SK-N-SH (cell line): ENCODE measurements around the gene POU2F1. TPM values are rescaled to one million over a fixed set of nuclear protein-coding genes. Genes with fewer than 3 reads are reported as not detected.

Experiments
- CTCF ChIA-PET: fragments of 300-600, 350-600 bp; formaldehyde crosslinking; extraction: SDS; loops from one replicate; lab custom pipeline; 2021; lab: Yijun Ruan, JAX
- POLR2A ChIA-PET: fragments of 350-600 bp; sonication (Branson Sonifier 250); formaldehyde crosslinking; extraction: SDS; loops from one replicate; lab custom pipeline; 2020; ENCODE audit warnings: antibody characterized with exemption, inconsistent platforms; lab: Yijun Ruan, JAX
- DNase-seq: peaks from one replicate; pipeline ENCODE4 v3.0.0; 2012
- H2AFZ ChIP-seq: fragments of 200-600 bp; sonication (generic); 2 replicates; pipeline ENCODE4 v1.8.1; 2016; ENCODE audit warnings: antibody characterized with exemption, mild to moderate bottlenecking, low read depth
- H3F3A ChIP-seq: fragments of 200-600 bp; sonication (generic); replicated peaks from 2 replicates; pipeline ENCODE3; 2016; ENCODE audit warnings: antibody characterized with exemption, mild to moderate bottlenecking; ENCODE audit not compliant: insufficient read depth
- H3K27ac ChIP-seq, 2 experiments: fragments of 200-500 bp in 1 of 2; fragments of 200-600 bp in 1 of 2; sonication (Bioruptor generic) in 1 of 2; sonication (generic), shearing (Covaris generic) in 1 of 2; 2 replicates each; pipeline versions ENCODE4 v1.5.1 to v1.6.1; 2014 to 2016; ENCODE audit warnings: low read depth in 2 of 2, inconsistent platforms in 1 of 2, low read length in 1 of 2, mild to moderate bottlenecking in 1 of 2, mixed read lengths in 1 of 2
- H3K27me3 ChIP-seq: fragments of 200-600 bp; sonication (generic), shearing (Covaris generic); 2 replicates; pipeline ENCODE4 v1.6.1; 2016; ENCODE audit warnings: mixed run types; ENCODE audit not compliant: insufficient read depth
- H3K36me3 ChIP-seq, 2 experiments: fragments of 200-500 bp in 1 of 2; fragments of 200-600 bp in 1 of 2; sonication (Bioruptor generic) in 1 of 2; sonication (generic) in 1 of 2; replicated peaks in 1 of 2; 2 replicates each; pipeline versions ENCODE3 to v1.5.1; 2014 to 2016; ENCODE audit warnings: low read length in 1 of 2, mild to moderate bottlenecking in 1 of 2; ENCODE audit not compliant: insufficient read depth in 2 of 2, control insufficient read depth in 1 of 2
- H3K4me1 ChIP-seq, 2 experiments: fragments of 200-500 bp in 1 of 2; fragments of 200-600 bp in 1 of 2; sonication (Bioruptor generic) in 1 of 2; sonication (generic), shearing (Covaris generic) in 1 of 2; 2 replicates each; pipeline versions ENCODE4 v1.5.1 to v1.6.1; 2014 to 2016; ENCODE audit warnings: low read depth in 1 of 2, low read length in 1 of 2, mixed run types in 1 of 2; ENCODE audit not compliant: insufficient read depth in 2 of 2, control insufficient read depth in 1 of 2
- H3K4me2 ChIP-seq: fragments of 200-600 bp; sonication (generic), shearing (Covaris generic); 2 replicates; pipeline ENCODE4 v1.6.1; 2017; ENCODE audit warnings: mixed run types
- H3K4me3 ChIP-seq, 2 experiments: fragments of 200-500 bp in 1 of 2; fragments of 200-600 bp in 1 of 2; sonication (Bioruptor generic) in 1 of 2; sonication (generic), shearing (Covaris generic) in 1 of 2; 2 replicates each; pipeline versions ENCODE4 v1.5.1 to v1.8.1; 2014 to 2016; ENCODE audit warnings: low read depth in 2 of 2, inconsistent platforms in 1 of 2, low read length in 1 of 2, mild to moderate bottlenecking in 1 of 2, mixed read lengths in 1 of 2, moderate library complexity in 1 of 2
- H3K79me2 ChIP-seq: fragments of 200-600 bp; sonication (generic); 2 replicates; pipeline ENCODE4 v1.8.1; 2017; ENCODE audit warnings: mild to moderate bottlenecking; ENCODE audit not compliant: insufficient read depth
- H3K9ac ChIP-seq: fragments of 200-600 bp; sonication (generic); 2 replicates; pipeline ENCODE4 v1.6.1; 2017; ENCODE audit warnings: mixed run types
- H3K9me2 ChIP-seq: fragments of 200-600 bp; sonication (generic); 2 replicates; pipeline ENCODE4 v1.6.1; 2017; ENCODE audit warnings: mixed run types
- H3K9me3 ChIP-seq: fragments of 200-600 bp; sonication (generic); 2 replicates; pipeline ENCODE4 v1.6.1; 2017; ENCODE audit warnings: mixed run types, mild to moderate bottlenecking, moderate library complexity
- H4K20me1 ChIP-seq: fragments of 200-600 bp; sonication (generic); 2 replicates; pipeline ENCODE4 v1.6.1; 2017; ENCODE audit warnings: mild to moderate bottlenecking, mixed run types; ENCODE audit not compliant: insufficient read depth
- CHD2 ChIP-seq: fragments of 150-350 bp; IDR thresholded peaks from 2 replicates; pipeline ENCODE4 v1.6.1; 2018; ENCODE audit warnings: low read length; ENCODE audit not compliant: partially characterized antibody
- FOSL2 ChIP-seq: IDR thresholded peaks from 2 replicates; pipeline ENCODE4 v1.4.0; 2012; ENCODE audit warnings: low read depth, mild to moderate bottlenecking, moderate library complexity, borderline replicate concordance
- GABPA ChIP-seq: IDR thresholded peaks from 2 replicates; pipeline ENCODE4 v1.4.0; 2012; ENCODE audit warnings: low read depth, mild to moderate bottlenecking
- GATA2 ChIP-seq: sonication (generic); formaldehyde crosslinking; IDR thresholded peaks from 2 replicates; pipeline ENCODE4 v1.5.0; 2020; ENCODE audit warnings: mild to moderate bottlenecking, missing genetic modification reagents
- JUND ChIP-seq: IDR thresholded peaks from 2 replicates; pipeline ENCODE4 v1.4.0; 2012
- NFIC ChIP-seq: IDR thresholded peaks from 2 replicates; pipeline ENCODE4 v1.4.0; 2012; ENCODE audit warnings: borderline replicate concordance
- POLR2AphosphoS5 ChIP-seq: IDR thresholded peaks from 2 replicates; pipeline ENCODE4 v1.6.1; 2012; ENCODE audit warnings: low read depth, low read length
- RAD21 ChIP-seq: IDR thresholded peaks from 2 replicates; pipeline ENCODE4 v1.6.1; 2012; ENCODE audit warnings: mild to moderate bottlenecking, low read length
- RCOR1 ChIP-seq: fragments of 150-350 bp; IDR thresholded peaks from 2 replicates; pipeline ENCODE4 v1.6.1; 2017; ENCODE audit warnings: antibody characterized with exemption, low read length
- RFX5 ChIP-seq: IDR thresholded peaks from 2 replicates; pipeline ENCODE4 v1.6.1; 2012; ENCODE audit warnings: mild to moderate bottlenecking, improper control_type of control experiment, low read length
- TCF12 ChIP-seq: IDR thresholded peaks from 2 replicates; pipeline ENCODE4 v1.4.0; 2012
- YY1 ChIP-seq: IDR thresholded peaks from 2 replicates; pipeline ENCODE4 v1.4.0; 2012; ENCODE audit warnings: low read depth, mild to moderate bottlenecking
- WGBS: methylation state at CpG from one replicate; pipeline ENCODE4 v1.1.6; 2017; ENCODE audit warnings: low lambda C conversion rate; 5-methylcytosine and 5-hydroxymethylcytosine counted together
- polyA plus RNA-seq, 3 experiments: library from polyadenylated mRNA; depleted of rRNA; stranded (reverse); fragments of >200 nt; gene quantifications; 2 replicates each; pipeline ENCODE4 v1.2.3, GENCODE V29; 2012
- TF ChIP-seq, protein P1 (sequence below): IDR thresholded peaks from 2 replicates; pipeline ENCODE4 v1.4.0; 2012; ENCODE audit warnings: low read depth, borderline replicate concordance
- TF ChIP-seq, protein P2 (sequence below): IDR thresholded peaks from 2 replicates; pipeline ENCODE4; 2012
- TF ChIP-seq, protein P3 (sequence below): IDR thresholded peaks from 2 replicates; pipeline ENCODE4 v1.6.1; 2012; ENCODE audit warnings: mild to moderate bottlenecking, low read depth, low read length, moderate library complexity

Gene POU2F1
- polyA plus RNA-seq, 1 of the 3 experiments (the other 2 are of a cell fraction), result 1.2 TPM

DNA sequence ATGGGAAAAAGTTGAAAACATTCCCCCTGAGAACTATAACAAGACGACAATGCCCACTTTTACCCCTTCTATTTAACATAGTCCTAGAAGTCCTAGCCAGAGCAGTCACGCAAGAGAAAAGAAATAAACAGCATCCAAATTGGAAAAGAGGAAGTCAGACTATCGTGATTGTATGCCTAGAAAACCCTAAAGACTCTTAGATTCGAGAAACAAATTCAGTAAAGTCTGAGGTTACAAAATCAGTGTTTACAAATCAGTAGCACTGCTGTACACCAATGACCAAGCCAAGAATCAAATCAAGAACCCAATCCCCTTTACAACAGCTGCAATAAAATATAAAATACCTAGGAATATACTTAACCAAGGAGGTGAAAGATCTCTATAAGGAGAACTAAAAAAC is 72.4 kb downstream of the POU2F1 start:
- H3K27ac ChIP-seq, result no peak overlapping the region
- CTCF ChIA-PET, result no interaction called here
- H3K36me3 ChIP-seq, result no peaks in the 10 kb centered on the region
- no peak for TF ChIP-seq GABPA
- TF ChIP-seq, protein P1, sequence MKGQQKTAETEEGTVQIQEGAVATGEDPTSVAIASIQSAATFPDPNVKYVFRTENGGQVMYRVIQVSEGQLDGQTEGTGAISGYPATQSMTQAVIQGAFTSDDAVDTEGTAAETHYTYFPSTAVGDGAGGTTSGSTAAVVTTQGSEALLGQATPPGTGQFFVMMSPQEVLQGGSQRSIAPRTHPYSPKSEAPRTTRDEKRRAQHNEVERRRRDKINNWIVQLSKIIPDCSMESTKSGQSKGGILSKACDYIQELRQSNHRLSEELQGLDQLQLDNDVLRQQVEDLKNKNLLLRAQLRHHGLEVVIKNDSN, result no peak
- TF ChIP-seq YY1, result no peak
- no peak for TF ChIP-seq NFIC
- TF ChIP-seq, protein P2, sequence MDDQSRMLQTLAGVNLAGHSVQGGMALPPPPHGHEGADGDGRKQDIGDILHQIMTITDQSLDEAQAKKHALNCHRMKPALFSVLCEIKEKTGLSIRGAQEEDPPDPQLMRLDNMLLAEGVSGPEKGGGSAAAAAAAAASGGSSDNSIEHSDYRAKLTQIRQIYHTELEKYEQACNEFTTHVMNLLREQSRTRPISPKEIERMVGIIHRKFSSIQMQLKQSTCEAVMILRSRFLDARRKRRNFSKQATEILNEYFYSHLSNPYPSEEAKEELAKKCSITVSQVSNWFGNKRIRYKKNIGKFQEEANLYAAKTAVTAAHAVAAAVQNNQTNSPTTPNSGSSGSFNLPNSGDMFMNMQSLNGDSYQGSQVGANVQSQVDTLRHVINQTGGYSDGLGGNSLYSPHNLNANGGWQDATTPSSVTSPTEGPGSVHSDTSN, result no peak
- no peak for TF ChIP-seq POLR2AphosphoS5
- no peak for TF ChIP-seq CHD2
- no peak for TF ChIP-seq RFX5
- no peak for TF ChIP-seq RCOR1
- TF ChIP-seq GATA2 (CRISPR knock-in tag), result no peak
- no peak for TF ChIP-seq FOSL2
- TF ChIP-seq JUND, result no peak
- TF ChIP-seq, all 33 proteins: peak for 0
- 96% methylated on average over 4 of the region's 4 CpGs for WGBS
- Histone ChIP-seq H4K20me1 (peaks cover 4% of the 10 kb centered on the region; the same call in 1 of the 2 replicates), H3K9me2 (no peaks in the 10 kb centered on the region), H3K9me3 (no peaks in the 10 kb centered on the region), H3K9ac (no peak overlapping the region), H3K27me3 (no peaks in the 10 kb centered on the region), H3K4me1 (peaks cover 0 to 3% of the 10 kb centered on the region in 2 experiments; a peak in 1 of 4 replicates), H3F3A (no peaks in the 10 kb centered on the region), H3K4me2 (no peak overlapping the region), H3K79me2 (peaks cover 23% of the 10 kb centered on the region), H3K4me3 (no peak overlapping the region), H2AFZ (no peak overlapping the region)
- POLR2A ChIA-PET, result no interaction called here
- no peak for DNase-seq

DNA sequence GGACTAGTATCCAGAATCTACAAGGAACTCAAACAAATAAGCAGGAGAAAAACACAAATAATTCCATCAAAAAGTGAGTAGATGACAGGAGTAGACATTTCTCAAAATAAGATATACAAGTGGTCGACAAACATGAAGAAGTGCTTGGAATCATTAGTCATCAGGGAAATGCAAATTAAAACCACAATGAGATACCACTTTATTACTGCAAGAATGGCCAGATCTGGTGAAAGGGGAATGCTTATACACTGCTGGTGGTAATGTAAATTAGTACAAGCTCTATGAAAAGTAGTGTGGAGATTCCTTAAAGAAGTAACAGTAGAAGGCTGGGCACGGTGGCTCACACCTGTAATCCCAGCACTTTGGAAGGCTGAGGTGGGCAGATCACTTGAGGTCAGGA is 73.8 kb downstream of the POU2F1 start:
- DNase-seq, result no peak
- 96% methylated on average over 2 of the region's 2 CpGs for WGBS
- CTCF ChIA-PET, result interaction anchor here (1.4 kb wide), 1 partner anchor 10 kb away, joined by 3 read pairs; no protein-coding TSS in a partner anchor

More for the DNA sequence above, 73.8 kb downstream of the POU2F1 start:
- Histone ChIP-seq H4K20me1 (no peaks in the 10 kb centered on the region; the same call in 1 of the 2 replicates), H3K4me3 (no peak overlapping the region), H2AFZ (no peak overlapping the region), H3K36me3 (no peaks in the 10 kb centered on the region), H3K4me1 (peaks cover 0 to 3% of the 10 kb centered on the region in 2 experiments; a peak in 1 of 4 replicates), H3K27ac (no peak overlapping the region), H3K27me3 (no peaks in the 10 kb centered on the region), H3F3A (no peaks in the 10 kb centered on the region), H3K9me2 (no peaks in the 10 kb centered on the region), H3K4me2 (no peak overlapping the region), H3K9ac (no peak overlapping the region), H3K9me3 (no peaks in the 10 kb centered on the region), H3K79me2 (peaks cover 25% of the 10 kb centered on the region)
- TF ChIP-seq, protein P3, sequence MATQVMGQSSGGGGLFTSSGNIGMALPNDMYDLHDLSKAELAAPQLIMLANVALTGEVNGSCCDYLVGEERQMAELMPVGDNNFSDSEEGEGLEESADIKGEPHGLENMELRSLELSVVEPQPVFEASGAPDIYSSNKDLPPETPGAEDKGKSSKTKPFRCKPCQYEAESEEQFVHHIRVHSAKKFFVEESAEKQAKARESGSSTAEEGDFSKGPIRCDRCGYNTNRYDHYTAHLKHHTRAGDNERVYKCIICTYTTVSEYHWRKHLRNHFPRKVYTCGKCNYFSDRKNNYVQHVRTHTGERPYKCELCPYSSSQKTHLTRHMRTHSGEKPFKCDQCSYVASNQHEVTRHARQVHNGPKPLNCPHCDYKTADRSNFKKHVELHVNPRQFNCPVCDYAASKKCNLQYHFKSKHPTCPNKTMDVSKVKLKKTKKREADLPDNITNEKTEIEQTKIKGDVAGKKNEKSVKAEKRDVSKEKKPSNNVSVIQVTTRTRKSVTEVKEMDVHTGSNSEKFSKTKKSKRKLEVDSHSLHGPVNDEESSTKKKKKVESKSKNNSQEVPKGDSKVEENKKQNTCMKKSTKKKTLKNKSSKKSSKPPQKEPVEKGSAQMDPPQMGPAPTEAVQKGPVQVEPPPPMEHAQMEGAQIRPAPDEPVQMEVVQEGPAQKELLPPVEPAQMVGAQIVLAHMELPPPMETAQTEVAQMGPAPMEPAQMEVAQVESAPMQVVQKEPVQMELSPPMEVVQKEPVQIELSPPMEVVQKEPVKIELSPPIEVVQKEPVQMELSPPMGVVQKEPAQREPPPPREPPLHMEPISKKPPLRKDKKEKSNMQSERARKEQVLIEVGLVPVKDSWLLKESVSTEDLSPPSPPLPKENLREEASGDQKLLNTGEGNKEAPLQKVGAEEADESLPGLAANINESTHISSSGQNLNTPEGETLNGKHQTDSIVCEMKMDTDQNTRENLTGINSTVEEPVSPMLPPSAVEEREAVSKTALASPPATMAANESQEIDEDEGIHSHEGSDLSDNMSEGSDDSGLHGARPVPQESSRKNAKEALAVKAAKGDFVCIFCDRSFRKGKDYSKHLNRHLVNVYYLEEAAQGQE, result no peak
- TF ChIP-seq TCF12, result no peak
- no peak for TF ChIP-seq JUND
- TF ChIP-seq RAD21, result no peak
- no peak for TF ChIP-seq NFIC
- POLR2A ChIA-PET, result no interaction called here
